LoVo (cell line): Measurements from ENCODE around the gene PRKN.

Experiments
- DNase-seq: peaks from one replicate; pipeline ENCODE4 v3.0.0-alpha.2; 2016; ENCODE audit warnings: low spot score

PRKN gene

DNA sequence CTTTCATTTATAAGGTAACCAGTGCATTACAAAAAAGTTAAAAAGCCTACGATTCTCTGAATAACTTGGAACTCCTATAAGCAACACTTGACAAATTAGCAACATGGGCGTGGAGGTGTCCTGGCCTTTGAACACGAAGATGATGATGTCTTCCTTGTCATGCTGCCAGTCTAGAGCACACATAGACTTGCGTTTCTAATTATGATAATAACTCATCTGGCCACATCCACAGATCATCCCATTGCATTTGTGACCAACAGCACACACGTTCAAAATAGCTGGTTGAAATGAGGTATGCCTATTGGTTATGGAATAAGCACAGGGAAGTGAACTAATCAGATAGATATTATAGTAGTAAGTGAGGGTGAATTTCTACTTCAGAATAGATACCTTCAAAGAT, 608.9 kb downstream of the PRKN start:
- DNase-seq: no peak

DNA sequence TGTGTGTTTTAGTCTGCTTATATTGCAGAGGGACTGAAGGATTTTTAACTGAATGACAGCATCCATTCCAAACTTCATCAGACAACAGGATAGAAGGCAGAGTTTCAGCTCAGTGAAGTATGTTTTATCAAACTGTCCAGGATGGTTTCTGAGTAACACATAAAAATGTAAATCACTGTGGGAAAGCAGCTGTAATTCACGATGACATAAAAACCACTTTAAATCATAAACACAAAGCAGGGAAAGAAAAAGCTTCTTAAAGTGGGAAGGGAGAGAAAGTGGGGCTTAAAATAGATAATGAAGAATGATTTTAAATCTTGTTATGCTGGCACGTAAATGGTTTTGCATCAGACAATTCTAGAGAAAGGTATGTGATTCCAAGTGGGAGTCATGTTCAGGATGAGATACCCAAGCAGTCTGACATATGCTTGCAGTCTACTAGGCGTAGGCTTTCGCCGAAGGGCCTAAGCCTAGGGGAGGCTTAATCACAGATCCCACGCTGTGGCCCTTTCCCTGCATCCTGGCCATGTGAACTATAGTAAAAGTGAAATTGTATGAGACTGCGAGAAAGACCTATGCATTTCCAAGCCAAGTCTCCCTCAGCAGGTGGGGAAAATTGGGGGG, 610.6 kb downstream of the PRKN start:
- no peak for DNase-seq

DNA sequence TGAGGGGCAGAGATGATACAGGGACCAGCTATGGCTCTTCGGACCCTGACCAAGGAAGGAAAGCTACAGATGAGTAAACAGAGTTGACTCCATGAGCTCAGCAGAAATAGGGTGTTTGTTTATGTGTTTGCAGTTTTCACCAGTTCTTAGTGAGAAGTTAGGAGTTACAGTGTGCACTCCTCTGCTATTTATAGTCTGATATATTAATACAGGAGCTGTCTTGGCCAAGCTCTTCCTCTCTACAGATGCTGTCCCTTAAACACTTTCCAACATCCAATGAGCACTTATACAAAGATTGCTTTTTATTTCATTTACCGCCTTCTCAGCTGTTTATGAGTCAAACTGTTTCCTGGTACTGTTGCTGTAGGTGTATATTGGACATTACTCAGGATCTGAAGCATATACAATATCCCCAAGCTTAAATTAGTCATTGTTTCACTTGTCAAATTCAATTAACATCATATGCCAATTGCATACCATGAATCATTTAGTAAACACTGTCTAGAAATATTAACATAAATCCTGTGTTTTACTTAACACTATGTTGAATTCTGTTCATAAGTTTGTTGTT, 618.0 kb downstream of the PRKN start:
- no peak for DNase-seq

DNA sequence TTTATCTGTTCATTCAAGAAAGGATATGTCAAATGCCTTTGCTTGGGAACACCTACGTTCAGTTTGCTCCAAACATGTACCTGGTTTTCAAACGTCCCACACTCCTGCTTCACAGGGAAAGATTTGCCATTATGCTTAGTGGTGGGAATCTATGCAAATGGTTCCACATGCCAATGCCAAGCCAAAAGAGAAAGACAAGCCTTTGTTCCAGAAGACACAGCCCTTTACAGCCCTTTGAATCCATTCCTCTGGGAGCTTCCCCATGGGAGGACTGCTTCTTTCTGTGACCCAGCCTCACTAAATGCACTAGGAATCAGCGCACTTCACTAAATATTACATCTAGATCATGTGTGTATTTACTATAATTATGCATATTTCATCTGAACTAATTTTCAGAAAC, 619.5 kb downstream of the PRKN start:
- DNase-seq: no peak

DNA sequence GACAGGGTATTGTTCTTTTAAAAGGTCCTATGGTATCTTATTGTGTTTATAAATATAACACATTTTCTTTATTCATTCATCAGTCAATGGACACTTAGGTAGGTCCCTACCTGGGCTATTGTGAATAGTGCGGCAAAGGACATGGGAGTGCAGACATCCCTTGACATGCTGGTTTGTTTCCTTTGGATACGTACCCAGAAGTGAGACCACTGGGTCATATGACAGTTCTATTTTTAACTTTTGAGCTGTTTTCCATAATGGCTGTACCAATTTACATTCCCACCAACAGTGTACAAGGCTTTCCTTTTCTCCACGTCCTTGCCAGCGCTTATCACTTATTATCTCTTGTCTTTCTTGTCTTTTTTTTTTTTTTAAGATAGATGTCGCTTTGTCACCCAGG, 627.5 kb downstream of the PRKN start:
- DNase-seq: no peak

DNA sequence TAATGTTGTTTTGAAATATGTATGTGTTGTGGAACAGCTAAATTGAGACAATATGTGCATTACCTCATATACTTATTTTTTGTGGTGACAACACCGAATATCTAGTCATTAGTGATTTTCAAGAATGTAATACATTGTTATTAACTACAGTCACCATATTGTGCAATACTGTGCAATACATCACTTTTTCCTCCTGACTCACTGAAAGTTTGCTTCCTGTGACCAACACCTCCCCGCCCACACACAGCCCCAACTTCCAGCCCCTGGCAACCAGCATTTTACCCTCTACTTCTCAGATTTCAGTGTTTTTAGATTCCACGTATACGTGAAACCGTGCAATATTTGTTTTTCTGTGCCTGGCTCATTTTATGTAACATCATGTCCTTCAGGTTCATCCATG, 627.9 kb downstream of the PRKN start:
- peak; percentile 8 for DNase-seq

DNA sequence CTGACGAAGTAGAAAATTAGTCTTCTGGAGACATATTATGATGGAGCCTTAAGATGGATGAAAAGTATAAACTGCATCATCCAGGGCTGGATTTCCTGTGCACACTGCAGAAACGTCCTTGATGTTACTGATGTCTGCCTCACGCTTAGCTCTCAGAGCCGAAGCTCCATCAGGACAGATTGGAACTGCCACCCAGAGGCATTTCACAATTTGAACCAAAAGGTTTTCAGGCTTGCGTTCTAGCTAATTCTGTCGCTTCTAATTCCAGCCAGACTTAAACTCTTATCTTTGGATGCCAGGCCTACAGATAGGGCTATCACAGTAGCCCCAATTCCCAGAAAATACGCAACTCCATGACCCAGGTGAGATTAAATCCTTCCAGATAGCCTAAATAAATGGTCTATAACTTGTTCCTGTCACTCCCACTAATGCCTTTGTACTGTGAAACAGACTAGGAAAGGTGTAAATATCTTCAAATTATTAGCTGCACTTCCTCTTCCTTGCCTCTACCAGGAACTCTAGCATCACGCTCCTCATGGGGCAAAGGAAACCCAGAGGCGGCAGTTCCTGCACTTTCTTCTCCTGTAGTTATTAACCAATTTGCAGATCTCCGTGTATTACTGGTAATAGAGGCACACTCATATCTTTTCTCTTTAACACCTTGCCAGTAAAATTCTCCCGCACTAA, 634.6 kb downstream of the PRKN start:
- no peak for DNase-seq

DNA sequence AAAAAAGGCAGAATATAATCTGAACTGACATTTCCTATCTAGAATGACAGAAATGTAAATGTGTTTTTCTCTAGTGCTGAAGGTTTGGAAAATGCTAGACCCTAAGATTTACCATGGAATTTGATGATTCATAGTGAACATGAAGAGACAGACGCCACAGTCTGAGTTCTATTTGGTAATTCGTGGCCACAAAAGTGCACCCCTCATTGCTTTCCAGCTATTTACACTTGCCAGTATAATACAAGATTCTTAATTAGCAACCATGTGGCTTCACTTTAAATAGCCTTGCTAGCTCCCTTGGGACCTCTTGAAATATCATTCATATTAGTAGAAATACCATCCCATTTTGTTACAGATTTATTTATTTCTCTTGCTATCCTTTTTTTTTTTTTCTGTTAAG, 636.8 kb downstream of the PRKN start:
- no peak for DNase-seq

DNA sequence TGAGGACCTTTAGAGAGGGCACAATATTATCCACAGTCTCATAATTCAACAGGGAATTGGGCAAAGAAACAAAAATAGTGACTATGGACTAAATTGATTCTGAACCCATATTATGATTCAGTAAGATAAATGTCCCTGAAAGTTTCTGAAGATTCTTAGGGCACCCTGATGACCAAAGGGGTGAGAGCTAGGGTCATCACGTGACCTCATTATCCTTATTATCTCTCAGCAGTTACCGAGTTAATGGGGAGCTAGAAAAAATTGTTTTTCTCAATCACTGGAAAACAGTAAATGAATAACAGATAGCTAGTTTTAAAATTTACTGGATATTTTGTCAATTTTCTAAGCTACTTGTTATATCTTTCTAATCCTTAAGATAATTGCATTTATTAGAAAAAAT, 639.5 kb downstream of the PRKN start:
- DNase-seq: no peak

DNA sequence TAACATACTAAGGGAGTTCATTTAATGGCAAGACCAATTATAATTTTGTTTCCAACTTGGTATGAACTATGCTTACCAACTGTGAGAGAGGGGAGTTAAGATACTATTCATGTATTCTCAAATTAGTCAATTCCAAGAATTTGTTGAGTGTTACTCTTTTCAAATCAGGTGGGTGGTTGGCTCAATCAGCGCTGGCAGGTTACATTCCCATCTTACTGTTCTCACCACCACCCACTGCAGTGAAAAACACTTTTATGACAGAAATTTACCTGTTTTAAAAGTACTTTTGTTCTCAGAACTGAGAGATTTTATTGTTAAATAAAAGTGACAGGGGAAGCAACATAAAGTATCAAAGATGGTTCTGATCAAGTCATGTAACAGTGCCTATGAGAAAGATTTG, 642.0 kb downstream of the PRKN start:
- no peak for DNase-seq

DNA sequence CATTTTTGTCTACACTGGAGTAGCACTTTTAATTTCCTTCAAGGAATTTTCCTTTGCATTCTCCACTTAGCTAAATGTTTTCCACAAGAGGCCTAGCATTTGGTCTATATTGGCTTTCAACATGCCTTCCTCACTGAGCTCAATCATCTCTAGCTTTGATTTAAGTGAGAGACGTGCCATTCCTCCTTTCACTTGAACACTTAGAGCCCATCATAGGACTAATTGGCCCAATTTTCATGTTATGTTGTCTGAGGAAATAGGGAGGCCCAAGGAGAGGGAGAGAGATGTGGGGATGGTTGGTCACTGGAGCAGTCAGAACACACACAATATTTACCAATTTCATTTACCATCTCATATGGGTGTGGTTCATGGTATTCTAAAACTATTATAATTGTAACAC, 645.0 kb downstream of the PRKN start:
- no peak for DNase-seq

DNA sequence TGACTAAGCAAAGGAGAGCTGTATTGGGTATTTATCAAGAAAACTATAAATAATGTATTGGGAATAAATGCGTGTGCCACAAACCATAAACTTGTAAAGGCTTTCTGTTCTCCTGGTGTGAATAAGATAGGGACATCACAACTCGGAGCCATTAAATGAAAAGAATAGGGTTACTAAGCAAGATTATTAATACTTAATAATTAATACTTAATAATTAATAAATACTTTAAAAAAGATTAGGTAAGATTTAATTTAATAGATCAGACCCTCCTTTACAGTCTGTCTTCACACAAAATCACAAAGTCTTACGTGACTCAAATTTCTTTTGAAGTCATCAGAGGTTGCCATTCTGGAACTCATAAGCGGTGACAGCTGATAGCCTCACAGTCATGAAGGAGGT, 648.9 kb downstream of the PRKN start:
- no peak for DNase-seq

DNA sequence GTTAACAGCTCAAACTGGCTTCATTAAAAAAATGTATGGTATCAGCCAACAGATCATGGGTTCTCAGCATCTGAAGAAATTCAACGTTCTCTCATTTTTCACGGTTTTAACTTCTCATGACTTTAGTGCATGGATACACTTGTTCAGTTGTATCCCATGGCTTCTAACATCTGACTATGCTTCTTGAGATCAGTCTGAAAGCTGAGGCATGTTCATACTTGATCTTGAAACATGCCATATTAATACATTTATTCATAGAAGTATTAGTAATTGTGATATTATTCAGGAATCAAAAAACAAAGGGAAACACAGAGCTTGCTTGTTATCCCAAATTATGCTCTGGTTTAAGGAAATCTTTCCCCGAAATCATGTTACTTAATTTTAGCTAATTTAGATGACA, 649.4 kb downstream of the PRKN start:
- no peak for DNase-seq

DNA sequence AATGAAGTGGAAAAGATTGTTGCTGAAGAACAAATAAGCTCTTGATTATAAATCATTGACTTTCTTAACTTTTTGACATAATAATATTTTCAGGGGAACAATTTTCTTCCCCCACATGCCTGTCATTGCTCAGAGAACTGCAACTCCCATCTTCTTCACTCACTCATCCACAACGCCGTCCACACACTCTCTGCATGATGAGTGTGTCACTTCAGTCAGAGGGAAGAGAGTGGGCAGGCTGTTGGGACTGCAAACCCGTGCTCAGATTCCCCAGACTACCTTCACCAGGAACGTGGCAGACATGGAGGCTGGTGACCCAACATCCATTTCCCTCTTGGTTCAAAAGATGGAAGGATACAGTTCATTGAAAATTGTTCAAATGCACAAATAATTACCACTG, 650.8 kb downstream of the PRKN start:
- no peak for DNase-seq

DNA sequence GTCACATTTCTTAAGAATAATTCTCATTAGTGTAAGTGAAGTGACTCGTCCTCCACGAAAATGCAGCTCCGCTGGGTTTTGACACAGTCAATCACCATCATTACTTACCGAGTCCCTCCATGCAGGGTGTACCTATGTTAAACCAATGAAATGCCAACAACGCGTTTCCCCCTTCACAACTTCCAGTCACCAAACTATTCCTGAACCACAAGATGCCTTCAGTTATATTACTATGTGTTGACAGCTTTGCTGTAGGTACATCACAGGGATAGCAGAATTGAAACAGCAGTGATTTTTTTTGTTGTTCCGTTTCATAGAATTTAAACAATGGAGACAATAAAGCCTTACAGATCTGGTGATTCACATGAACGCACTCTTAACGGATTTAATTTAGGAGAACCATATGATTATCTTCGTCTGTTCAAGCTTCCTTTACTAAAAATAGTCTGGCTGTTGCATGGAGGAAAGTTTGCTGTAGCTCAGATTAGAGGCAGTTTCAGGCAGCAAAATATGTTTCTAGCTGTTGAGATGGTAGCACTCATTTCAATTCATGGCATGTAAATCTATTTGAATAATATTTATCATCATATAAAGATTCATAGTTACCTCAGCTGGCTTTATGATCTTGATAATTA, 652.8 kb downstream of the PRKN start:
- DNase-seq: no peak

DNA sequence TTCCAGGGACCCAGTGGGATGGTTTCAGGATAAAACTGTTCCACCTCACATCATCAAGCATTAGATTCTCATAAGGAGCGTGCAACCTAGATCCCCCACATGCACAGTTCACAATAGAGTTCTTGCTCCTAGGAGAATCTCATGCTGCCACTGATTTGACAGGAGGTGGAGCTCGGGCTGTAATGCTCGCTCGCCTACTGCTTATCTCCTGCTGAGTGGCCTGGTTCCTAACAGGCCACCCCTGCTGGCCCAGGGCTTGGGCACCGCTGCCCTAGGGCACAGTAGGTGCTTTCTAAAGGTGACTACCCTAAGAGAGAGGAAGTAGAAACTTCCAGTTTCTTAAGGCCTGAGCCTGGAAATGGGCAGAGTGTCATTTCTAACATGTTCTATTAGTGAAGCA, 656.9 kb downstream of the PRKN start:
- DNase-seq: no peak

DNA sequence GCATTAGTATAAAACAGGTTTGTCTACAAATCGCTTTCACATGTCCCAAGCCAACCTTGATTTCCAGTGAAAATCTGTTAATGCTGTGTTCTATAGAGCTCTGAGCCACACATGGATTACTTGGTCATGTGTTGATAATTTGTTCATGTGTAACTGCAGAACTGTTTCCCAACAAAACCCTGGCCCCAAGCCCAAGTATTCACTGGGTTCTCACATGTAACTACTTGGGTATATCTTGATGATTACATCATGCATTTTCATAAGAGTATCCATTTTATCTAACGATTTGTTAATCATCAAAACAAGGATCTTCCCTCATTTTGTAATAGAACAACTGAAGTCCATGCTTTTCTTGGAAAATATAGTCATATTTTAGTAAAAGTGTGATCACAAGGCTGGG, 657.6 kb downstream of the PRKN start:
- DNase-seq: no peak

DNA sequence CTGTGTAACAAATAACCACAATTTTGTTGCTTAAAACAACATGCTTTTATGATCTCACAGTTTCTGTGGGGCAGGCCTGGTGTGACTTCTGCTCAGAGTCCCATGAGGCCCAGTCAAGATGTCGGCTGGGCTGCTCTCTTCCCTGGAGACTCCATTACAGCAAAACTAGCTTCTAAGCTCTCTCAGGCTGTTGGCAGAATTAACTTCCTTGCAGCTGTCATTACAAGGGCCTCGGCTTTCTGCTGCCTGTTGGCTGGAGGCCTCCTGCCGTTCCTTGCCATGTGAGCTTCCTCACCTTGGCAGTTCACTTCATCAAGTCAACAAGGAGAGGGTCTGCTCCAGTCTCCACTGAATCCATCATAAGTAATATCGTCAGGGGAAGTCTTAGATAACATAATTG, 659.2 kb downstream of the PRKN start:
- DNase-seq: no peak

DNA sequence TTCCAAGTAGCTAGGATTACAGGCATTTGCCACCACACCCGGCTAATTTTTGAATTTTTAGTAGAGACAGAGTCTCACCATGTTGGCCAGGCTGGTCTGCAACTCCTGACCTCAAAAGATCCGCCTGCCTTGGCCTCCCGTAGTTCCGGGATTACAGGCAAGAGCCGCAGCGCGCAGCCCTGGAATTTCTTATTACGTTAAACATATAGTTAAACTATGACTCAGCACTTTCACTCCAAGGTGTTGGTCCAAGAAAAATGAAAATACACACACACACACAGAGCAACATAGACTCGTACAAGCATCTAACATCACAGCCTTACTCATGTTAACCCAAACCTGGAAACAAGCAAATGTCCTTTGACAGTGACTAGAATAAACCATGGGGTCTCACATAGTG, 663.9 kb downstream of the PRKN start:
- DNase-seq: no peak

DNA sequence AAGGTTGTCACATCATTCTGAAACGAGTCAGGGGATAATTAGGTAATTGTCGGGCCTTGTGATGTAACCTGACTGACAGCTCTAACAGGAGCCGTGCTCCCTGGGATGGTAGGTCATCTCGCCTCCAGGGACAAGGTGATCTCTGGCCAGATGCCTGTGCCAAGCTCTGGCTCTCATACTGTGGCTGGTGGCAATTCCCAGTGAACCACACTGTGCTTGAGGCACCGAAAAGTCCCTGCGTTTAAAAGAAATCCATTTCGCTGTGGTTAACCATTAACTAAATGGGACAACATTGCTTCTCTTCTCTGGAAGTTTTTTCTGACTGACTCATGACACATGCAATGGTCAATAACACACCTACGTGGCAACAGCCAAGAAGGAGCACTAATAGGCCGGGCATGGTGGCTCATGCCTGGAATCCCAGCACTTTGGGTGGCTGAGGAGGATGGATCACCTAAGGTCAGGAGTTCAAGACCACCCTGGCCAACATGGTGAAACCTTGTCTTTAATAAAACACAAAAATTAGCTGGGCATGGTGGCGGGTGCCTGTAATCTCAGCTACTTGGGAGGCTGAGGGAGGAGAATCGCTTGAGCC, 669.2 kb downstream of the PRKN start:
- peak; percentile 73 for DNase-seq

DNA sequence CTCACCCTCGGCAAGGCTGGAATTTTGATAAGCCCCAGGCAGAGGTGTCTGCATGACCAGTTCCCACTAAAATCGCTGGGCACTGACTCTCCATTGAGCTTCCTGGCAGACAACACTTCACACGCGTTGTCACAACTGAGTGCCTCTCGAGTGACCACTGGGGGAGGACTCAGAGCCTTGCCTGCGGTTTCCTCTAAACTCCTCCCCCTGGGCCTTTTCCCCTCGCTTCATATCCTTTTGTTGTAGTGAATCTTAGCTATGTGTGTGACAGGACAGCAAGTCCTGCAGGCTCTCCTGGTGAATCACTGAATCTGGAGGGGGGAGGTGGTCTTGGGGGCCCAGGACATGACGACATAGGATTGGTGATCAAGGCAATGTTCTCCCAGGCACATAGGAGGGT, 670.8 kb downstream of the PRKN start:
- no peak for DNase-seq

DNA sequence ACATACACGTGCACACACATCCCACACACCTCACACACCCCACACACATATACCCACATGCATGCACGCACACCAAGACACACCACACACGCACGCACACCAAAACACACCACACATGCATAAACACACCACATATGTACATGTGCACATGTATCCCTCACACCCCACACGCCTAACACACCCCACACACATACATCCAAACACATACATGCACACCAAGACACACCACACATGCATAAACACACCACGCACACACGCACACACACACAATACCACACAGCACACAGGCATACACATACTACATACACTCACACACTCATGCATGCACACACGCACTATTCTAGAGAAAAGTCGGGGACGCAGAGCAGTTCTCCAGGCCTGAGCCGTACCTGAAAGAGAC, 671.5 kb downstream of the PRKN start:
- DNase-seq: no peak

DNA sequence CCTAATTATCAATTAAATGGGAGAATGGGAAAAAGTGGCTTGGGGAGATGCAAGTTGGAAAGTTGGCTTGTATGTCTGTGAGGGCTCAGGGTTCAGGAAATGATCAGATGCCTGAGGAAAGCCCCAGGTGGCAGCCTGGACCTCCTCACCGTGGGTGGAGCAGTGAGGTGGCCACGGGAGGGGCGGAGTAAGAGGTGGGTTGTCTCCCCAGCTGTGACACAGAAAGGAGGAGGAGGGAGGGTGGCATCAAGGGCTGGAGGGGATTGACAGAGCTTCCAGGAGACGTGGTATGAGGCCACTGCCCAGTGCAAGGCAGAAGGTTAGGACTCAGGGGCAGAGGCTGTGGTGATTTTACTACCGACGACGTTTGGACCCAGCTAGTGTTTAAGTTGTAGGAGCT, 672.2 kb downstream of the PRKN start:
- no peak for DNase-seq
